WTC11 (cell line): ENCODE results near the gene ARHGAP30.

ENCODE experiments used
- AR ChIP-seq: fragments of 250-450 bp; sonication (Bioruptor Pico); IDR thresholded peaks from 2 replicates; pipeline ENCODE4 v1.9.0; 2021; ENCODE audit warnings: mild to moderate bottlenecking
- ATF1 ChIP-seq: sonication (generic); formaldehyde crosslinking; IDR thresholded peaks from 2 replicates; pipeline ENCODE4 v1.8.1; 2023; ENCODE audit warnings: mild to moderate bottlenecking, moderate library complexity, missing genetic modification reagents
- ELF4 ChIP-seq: sonication (generic); formaldehyde crosslinking; IDR thresholded peaks from 2 replicates; pipeline ENCODE4 v1.8.1; 2022; ENCODE audit warnings: low read depth, mild to moderate bottlenecking, moderate library complexity, missing genetic modification reagents
- ERG ChIP-seq: fragments of 250-450 bp; sonication (Bioruptor Pico); IDR thresholded peaks from 2 replicates; pipeline ENCODE4 v1.8.0; 2021; ENCODE audit warnings: mild to moderate bottlenecking
- JUN ChIP-seq: sonication (generic); formaldehyde crosslinking; IDR thresholded peaks from 2 replicates; pipeline ENCODE4 v1.8.0; 2023; ENCODE audit warnings: mild to moderate bottlenecking, missing genetic modification reagents
- TP53 ChIP-seq: sonication (generic); formaldehyde crosslinking; IDR thresholded peaks from 2 replicates; pipeline ENCODE4 v1.8.1; 2023; ENCODE audit warnings: mild to moderate bottlenecking, missing genetic modification reagents
- ZNF423 ChIP-seq: fragments of 250-450 bp; sonication (Bioruptor Pico); IDR thresholded peaks from 2 replicates; pipeline ENCODE4 v2.1.2; 2022; ENCODE audit warnings: mild to moderate bottlenecking, moderate library complexity
- TF ChIP-seq, protein P1 (sequence below): fragments of 200-600 bp; IDR thresholded peaks from 2 replicates; pipeline ENCODE4 v1.8.0; 2022; ENCODE audit warnings: antibody characterized with exemption

GRCh38 chr1:161051219-161051618, 18.5 kb downstream of the ARHGAP30 start:
- TF ChIP-seq ERG (CRISPR knock-in tag) (no peak), TP53 (CRISPR knock-in tag) (no peak), JUN (CRISPR knock-in tag) (no peak), ATF1 (CRISPR knock-in tag) (no peak), ELF4 (no peak), AR (CRISPR knock-in tag) (no peak), ZNF423 (CRISPR knock-in tag) (no peak)
- TF ChIP-seq, protein P1, sequence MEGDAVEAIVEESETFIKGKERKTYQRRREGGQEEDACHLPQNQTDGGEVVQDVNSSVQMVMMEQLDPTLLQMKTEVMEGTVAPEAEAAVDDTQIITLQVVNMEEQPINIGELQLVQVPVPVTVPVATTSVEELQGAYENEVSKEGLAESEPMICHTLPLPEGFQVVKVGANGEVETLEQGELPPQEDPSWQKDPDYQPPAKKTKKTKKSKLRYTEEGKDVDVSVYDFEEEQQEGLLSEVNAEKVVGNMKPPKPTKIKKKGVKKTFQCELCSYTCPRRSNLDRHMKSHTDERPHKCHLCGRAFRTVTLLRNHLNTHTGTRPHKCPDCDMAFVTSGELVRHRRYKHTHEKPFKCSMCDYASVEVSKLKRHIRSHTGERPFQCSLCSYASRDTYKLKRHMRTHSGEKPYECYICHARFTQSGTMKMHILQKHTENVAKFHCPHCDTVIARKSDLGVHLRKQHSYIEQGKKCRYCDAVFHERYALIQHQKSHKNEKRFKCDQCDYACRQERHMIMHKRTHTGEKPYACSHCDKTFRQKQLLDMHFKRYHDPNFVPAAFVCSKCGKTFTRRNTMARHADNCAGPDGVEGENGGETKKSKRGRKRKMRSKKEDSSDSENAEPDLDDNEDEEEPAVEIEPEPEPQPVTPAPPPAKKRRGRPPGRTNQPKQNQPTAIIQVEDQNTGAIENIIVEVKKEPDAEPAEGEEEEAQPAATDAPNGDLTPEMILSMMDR = no peak
